SK-N-SH (cell line): ENCODE measurements around the gene DRD2. TPM values are rescaled to one million over a fixed set of nuclear protein-coding genes. Genes with fewer than 3 reads are reported as not detected.

Experiments
- CTCF ChIA-PET: fragments of 300-600, 350-600 bp; formaldehyde crosslinking; extraction: SDS; loops from one replicate; lab custom pipeline; 2021; lab: Yijun Ruan, JAX
- POLR2A ChIA-PET: fragments of 350-600 bp; sonication (Branson Sonifier 250); formaldehyde crosslinking; extraction: SDS; loops from one replicate; lab custom pipeline; 2020; ENCODE audit warnings: antibody characterized with exemption, inconsistent platforms; lab: Yijun Ruan, JAX
- DNase-seq: peaks from one replicate; pipeline ENCODE4 v3.0.0; 2012
- H2AFZ ChIP-seq: fragments of 200-600 bp; sonication (generic); 2 replicates; pipeline ENCODE4 v1.8.1; 2016; ENCODE audit warnings: antibody characterized with exemption, mild to moderate bottlenecking, low read depth
- H3F3A ChIP-seq: fragments of 200-600 bp; sonication (generic); replicated peaks from 2 replicates; pipeline ENCODE3; 2016; ENCODE audit warnings: antibody characterized with exemption, mild to moderate bottlenecking; ENCODE audit not compliant: insufficient read depth
- H3K27ac ChIP-seq, 2 experiments: fragments of 200-500 bp in 1 of 2; fragments of 200-600 bp in 1 of 2; sonication (Bioruptor generic) in 1 of 2; sonication (generic), shearing (Covaris generic) in 1 of 2; 2 replicates each; pipeline versions ENCODE4 v1.5.1 to v1.6.1; 2014 to 2016; ENCODE audit warnings: low read depth in 2 of 2, inconsistent platforms in 1 of 2, low read length in 1 of 2, mild to moderate bottlenecking in 1 of 2, mixed read lengths in 1 of 2
- H3K27me3 ChIP-seq: fragments of 200-600 bp; sonication (generic), shearing (Covaris generic); 2 replicates; pipeline ENCODE4 v1.6.1; 2016; ENCODE audit warnings: mixed run types; ENCODE audit not compliant: insufficient read depth
- H3K36me3 ChIP-seq, 2 experiments: fragments of 200-500 bp in 1 of 2; fragments of 200-600 bp in 1 of 2; sonication (Bioruptor generic) in 1 of 2; sonication (generic) in 1 of 2; replicated peaks in 1 of 2; 2 replicates each; pipeline versions ENCODE3 to v1.5.1; 2014 to 2016; ENCODE audit warnings: low read length in 1 of 2, mild to moderate bottlenecking in 1 of 2; ENCODE audit not compliant: insufficient read depth in 2 of 2, control insufficient read depth in 1 of 2
- H3K4me1 ChIP-seq, 2 experiments: fragments of 200-500 bp in 1 of 2; fragments of 200-600 bp in 1 of 2; sonication (Bioruptor generic) in 1 of 2; sonication (generic), shearing (Covaris generic) in 1 of 2; 2 replicates each; pipeline versions ENCODE4 v1.5.1 to v1.6.1; 2014 to 2016; ENCODE audit warnings: low read depth in 1 of 2, low read length in 1 of 2, mixed run types in 1 of 2; ENCODE audit not compliant: insufficient read depth in 2 of 2, control insufficient read depth in 1 of 2
- H3K4me2 ChIP-seq: fragments of 200-600 bp; sonication (generic), shearing (Covaris generic); 2 replicates; pipeline ENCODE4 v1.6.1; 2017; ENCODE audit warnings: mixed run types
- H3K4me3 ChIP-seq, 2 experiments: fragments of 200-500 bp in 1 of 2; fragments of 200-600 bp in 1 of 2; sonication (Bioruptor generic) in 1 of 2; sonication (generic), shearing (Covaris generic) in 1 of 2; 2 replicates each; pipeline versions ENCODE4 v1.5.1 to v1.8.1; 2014 to 2016; ENCODE audit warnings: low read depth in 2 of 2, inconsistent platforms in 1 of 2, low read length in 1 of 2, mild to moderate bottlenecking in 1 of 2, mixed read lengths in 1 of 2, moderate library complexity in 1 of 2
- H3K79me2 ChIP-seq: fragments of 200-600 bp; sonication (generic); 2 replicates; pipeline ENCODE4 v1.8.1; 2017; ENCODE audit warnings: mild to moderate bottlenecking; ENCODE audit not compliant: insufficient read depth
- H3K9ac ChIP-seq: fragments of 200-600 bp; sonication (generic); 2 replicates; pipeline ENCODE4 v1.6.1; 2017; ENCODE audit warnings: mixed run types
- H3K9me2 ChIP-seq: fragments of 200-600 bp; sonication (generic); 2 replicates; pipeline ENCODE4 v1.6.1; 2017; ENCODE audit warnings: mixed run types
- H3K9me3 ChIP-seq: fragments of 200-600 bp; sonication (generic); 2 replicates; pipeline ENCODE4 v1.6.1; 2017; ENCODE audit warnings: mixed run types, mild to moderate bottlenecking, moderate library complexity
- H4K20me1 ChIP-seq: fragments of 200-600 bp; sonication (generic); 2 replicates; pipeline ENCODE4 v1.6.1; 2017; ENCODE audit warnings: mild to moderate bottlenecking, mixed run types; ENCODE audit not compliant: insufficient read depth
- EP300 ChIP-seq, 2 experiments: IDR thresholded peaks; 2 replicates each; pipeline versions ENCODE4 v1.4.0 to v1.6.1; 2012; ENCODE audit warnings: borderline replicate concordance in 1 of 2, low read depth in 1 of 2, low read length in 1 of 2
- EZH2phosphoT487 ChIP-seq: fragments of 200-600 bp; sonication (generic); IDR thresholded peaks from 2 replicates; pipeline ENCODE4 v1.6.1; 2017; ENCODE audit warnings: low read depth, mixed run types, mild to moderate bottlenecking, antibody characterized with exemption, moderate library complexity, borderline replicate concordance
- FOSL2 ChIP-seq: IDR thresholded peaks from 2 replicates; pipeline ENCODE4 v1.4.0; 2012; ENCODE audit warnings: low read depth, mild to moderate bottlenecking, moderate library complexity, borderline replicate concordance
- MEF2A ChIP-seq: IDR thresholded peaks from 2 replicates; pipeline ENCODE4 v1.4.0; 2012; ENCODE audit warnings: low read depth, borderline replicate concordance
- NRF1 ChIP-seq: IDR thresholded peaks from 2 replicates; pipeline ENCODE4 v1.6.1; 2012; ENCODE audit warnings: low read depth, mild to moderate bottlenecking, low read length
- RAD21 ChIP-seq: IDR thresholded peaks from 2 replicates; pipeline ENCODE4 v1.6.1; 2012; ENCODE audit warnings: mild to moderate bottlenecking, low read length
- REST ChIP-seq: IDR thresholded peaks from 2 replicates; pipeline ENCODE4 v1.6.1; 2012; ENCODE audit warnings: mild to moderate bottlenecking, low read depth, low read length, moderate library complexity
- RFX5 ChIP-seq: IDR thresholded peaks from 2 replicates; pipeline ENCODE4 v1.6.1; 2012; ENCODE audit warnings: mild to moderate bottlenecking, improper control_type of control experiment, low read length
- SIN3A ChIP-seq: IDR thresholded peaks from 2 replicates; pipeline ENCODE4 v1.6.1; 2012; ENCODE audit warnings: low read depth, mild to moderate bottlenecking, low read length, moderate library complexity, borderline replicate concordance
- TAF1 ChIP-seq: IDR thresholded peaks from 2 replicates; pipeline ENCODE4 v1.6.1; 2012; ENCODE audit warnings: low read depth, mild to moderate bottlenecking, low read length, moderate library complexity, borderline replicate concordance
- USF2 ChIP-seq: fragments of 150-350 bp; IDR thresholded peaks from 2 replicates; pipeline ENCODE4 v1.6.1; 2017; ENCODE audit warnings: antibody characterized with exemption, low read length, low read depth, borderline replicate concordance
- WGBS: methylation state at CpG from one replicate; pipeline ENCODE4 v1.1.6; 2017; ENCODE audit warnings: low lambda C conversion rate; 5-methylcytosine and 5-hydroxymethylcytosine counted together
- polyA plus RNA-seq, 3 experiments: library from polyadenylated mRNA; depleted of rRNA; stranded (reverse); fragments of >200 nt; gene quantifications; 2 replicates each; pipeline ENCODE4 v1.2.3, GENCODE V29; 2012
- TF ChIP-seq, protein P1 (sequence below): IDR thresholded peaks from 2 replicates; pipeline ENCODE4 v1.4.0; 2012; ENCODE audit warnings: low read depth
- TF ChIP-seq, protein P2 (sequence below): IDR thresholded peaks from 2 replicates; pipeline ENCODE4 v1.4.0; 2012; ENCODE audit warnings: low read depth, borderline replicate concordance
- TF ChIP-seq, protein P3 (sequence below): fragments of 150-350 bp; IDR thresholded peaks from 2 replicates; pipeline ENCODE4 v1.6.1; 2016; ENCODE audit warnings: mild to moderate bottlenecking, low read depth, low read length

The DRD2 gene
- polyA plus RNA-seq, 1 of the 3 experiments (the other 2 are of a cell fraction), result 0.10 TPM

DNA sequence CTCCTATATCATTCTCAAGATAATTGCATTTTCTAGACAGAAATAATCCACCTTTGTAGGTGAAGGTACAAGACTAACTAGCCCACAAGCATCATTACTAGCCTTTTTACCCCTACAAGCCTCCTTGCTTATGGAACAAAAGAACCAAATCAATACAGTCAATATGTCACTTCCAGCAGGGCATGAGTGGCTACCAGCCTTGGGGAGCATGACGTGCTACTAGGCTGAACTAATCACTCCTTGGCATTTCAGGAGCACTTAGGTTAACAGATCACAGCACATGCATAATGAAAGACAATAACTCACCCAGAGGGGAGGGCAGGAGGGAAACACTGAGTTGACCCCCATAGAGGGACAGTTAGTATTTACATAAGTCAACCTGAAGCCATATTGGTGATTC lies 2.7 kb downstream of the DRD2 start (continued):
- no peak for TF ChIP-seq REST
- no peak for TF ChIP-seq RFX5
- TF ChIP-seq MEF2A, result no peak
- TF ChIP-seq EP300 (IDR thresholded peaks at IDR 0.05; ENCODE audit: borderline replicate concordance in 1 of 2, low read depth in 1 of 2, low read length in 1 of 2), result no peak
- no peak for TF ChIP-seq NRF1
- no peak for TF ChIP-seq RAD21
- no peak for TF ChIP-seq TAF1
- no peak for TF ChIP-seq EZH2phosphoT487

DNA sequence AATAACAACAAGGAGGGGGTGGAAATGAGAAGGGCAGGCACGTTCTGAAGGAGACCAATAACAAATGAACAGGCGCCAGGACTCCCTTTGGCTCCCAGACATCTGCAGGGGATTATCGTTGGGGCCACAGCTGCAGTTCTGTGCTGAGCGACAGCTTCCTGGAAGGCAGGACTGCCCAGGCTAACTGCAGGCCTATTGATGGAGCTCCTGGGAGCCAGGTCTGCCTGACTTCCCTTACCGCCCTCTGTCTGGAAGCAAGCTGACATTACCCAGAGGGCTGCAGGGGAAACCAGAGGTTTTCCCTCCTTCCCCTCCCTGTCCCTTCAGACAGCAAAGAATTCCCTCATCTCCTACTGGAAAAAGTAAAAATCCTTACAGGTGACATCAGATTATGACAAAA lies 5.0 kb downstream of the DRD2 start:
- H3K4me2 ChIP-seq, result no peak overlapping the region
- H3K27ac ChIP-seq, result peak overlapping the region in 1 of 2 experiments; percentile 55; a peak in 2 of 4 replicates
- TF ChIP-seq, protein P1, sequence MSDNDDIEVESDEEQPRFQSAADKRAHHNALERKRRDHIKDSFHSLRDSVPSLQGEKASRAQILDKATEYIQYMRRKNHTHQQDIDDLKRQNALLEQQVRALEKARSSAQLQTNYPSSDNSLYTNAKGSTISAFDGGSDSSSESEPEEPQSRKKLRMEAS, result no peak
- TF ChIP-seq, protein P2, sequence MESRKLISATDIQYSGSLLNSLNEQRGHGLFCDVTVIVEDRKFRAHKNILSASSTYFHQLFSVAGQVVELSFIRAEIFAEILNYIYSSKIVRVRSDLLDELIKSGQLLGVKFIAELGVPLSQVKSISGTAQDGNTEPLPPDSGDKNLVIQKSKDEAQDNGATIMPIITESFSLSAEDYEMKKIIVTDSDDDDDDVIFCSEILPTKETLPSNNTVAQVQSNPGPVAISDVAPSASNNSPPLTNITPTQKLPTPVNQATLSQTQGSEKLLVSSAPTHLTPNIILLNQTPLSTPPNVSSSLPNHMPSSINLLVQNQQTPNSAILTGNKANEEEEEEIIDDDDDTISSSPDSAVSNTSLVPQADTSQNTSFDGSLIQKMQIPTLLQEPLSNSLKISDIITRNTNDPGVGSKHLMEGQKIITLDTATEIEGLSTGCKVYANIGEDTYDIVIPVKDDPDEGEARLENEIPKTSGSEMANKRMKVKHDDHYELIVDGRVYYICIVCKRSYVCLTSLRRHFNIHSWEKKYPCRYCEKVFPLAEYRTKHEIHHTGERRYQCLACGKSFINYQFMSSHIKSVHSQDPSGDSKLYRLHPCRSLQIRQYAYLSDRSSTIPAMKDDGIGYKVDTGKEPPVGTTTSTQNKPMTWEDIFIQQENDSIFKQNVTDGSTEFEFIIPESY, result no peak
- TF ChIP-seq USF2 (no peak), NRF1 (no peak), SIN3A (no peak), FOSL2 (no peak)
- TF ChIP-seq, protein P3, sequence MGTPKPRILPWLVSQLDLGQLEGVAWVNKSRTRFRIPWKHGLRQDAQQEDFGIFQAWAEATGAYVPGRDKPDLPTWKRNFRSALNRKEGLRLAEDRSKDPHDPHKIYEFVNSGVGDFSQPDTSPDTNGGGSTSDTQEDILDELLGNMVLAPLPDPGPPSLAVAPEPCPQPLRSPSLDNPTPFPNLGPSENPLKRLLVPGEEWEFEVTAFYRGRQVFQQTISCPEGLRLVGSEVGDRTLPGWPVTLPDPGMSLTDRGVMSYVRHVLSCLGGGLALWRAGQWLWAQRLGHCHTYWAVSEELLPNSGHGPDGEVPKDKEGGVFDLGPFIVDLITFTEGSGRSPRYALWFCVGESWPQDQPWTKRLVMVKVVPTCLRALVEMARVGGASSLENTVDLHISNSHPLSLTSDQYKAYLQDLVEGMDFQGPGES, result no peak
- H3K4me1 ChIP-seq, result peaks cover 0 to 23% of the 10 kb centered on the region in 2 experiments; a peak in 1 of 4 replicates
- WGBS, result 41% methylated on average over 5 of the region's 5 CpGs
- peak; percentile 47 for DNase-seq
- H3K9me2 ChIP-seq, result no peaks in the 10 kb centered on the region
- no peak overlapping the region for H3K4me3 ChIP-seq
- H3F3A ChIP-seq, result no peaks in the 10 kb centered on the region
- H3K27me3 ChIP-seq, result no peaks in the 10 kb centered on the region
- H3K79me2 ChIP-seq, result no peaks in the 10 kb centered on the region
- H3K9me3 ChIP-seq, result no peaks in the 10 kb centered on the region
- POLR2A ChIA-PET, result no interaction called here
- H2AFZ ChIP-seq, result no peak overlapping the region
- H3K36me3 ChIP-seq, result no peaks in the 10 kb centered on the region
- H3K9ac ChIP-seq, result no peak overlapping the region
- no peaks in the 10 kb centered on the region for H4K20me1 ChIP-seq
- CTCF ChIA-PET, result interaction anchor here (0.9 kb wide), 1 partner anchor 260 kb away, joined by 4 read pairs; no protein-coding TSS in a partner anchor
